D721Med (cell line): ENCODE measurements around the gene FAM83G.

Source experiments
- DNase-seq: peaks from one replicate; pipeline ENCODE4 v3.0.0; 2011; ENCODE audit warnings: low spot score; ENCODE audit not compliant: insufficient read length
- FAIRE-seq: peaks from 2 replicates; lab custom pipeline; 2011; peaks lifted over from hg19 to GRCh38; lab: Jason Lieb, UNC
- TF ChIP-seq, protein P1 (sequence below): IDR thresholded peaks from 2 replicates; pipeline ENCODE4 v1.5.1; 2012; ENCODE audit warnings: mild to moderate bottlenecking, control low read depth; ENCODE audit not compliant: insufficient read depth; ENCODE audit errors: missing control alignments

FAM83G gene

DNA sequence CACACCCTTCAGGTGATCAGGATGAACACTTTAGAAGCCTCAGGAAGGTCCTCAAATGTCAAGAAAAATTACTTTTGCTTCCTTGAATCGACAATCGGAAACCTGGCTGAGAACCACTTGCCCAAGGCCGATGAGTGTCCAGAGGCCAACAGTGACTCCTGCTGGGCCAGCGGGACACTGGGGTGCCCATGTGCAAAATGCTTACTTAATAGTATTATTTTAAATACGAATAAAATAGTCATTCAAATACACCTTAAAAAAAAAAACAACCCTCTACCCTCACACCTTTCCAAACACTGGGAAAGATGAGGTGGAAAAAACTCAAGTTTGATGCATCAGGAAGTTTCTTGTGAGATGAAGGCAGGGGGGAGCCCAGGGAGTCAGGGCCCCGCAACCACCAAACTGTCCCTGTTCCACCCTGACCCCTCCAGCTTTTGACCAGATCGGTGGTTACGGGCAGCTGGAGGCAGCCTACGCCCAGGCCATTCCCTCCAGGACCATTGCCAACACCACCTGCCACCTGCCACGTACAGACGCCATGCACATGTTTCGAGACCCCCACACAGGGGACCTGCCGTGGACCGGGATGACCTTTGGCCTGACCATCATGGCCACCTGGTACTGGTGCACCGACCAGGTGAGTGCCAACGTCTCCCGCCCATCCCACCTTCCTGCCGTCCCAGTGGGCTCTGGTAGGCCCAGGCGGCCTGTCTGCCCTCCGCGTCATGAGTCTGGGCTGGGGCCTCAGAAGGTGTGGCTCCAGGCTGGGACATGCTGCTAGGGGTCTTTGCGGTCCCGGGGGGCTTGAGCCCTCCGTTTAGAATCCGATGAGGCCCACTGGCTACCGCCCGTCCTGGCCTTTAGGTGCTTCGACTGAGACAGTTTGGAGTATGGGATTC lies 33.7 kb downstream of the FAM83G start:
- TF ChIP-seq, protein P1, sequence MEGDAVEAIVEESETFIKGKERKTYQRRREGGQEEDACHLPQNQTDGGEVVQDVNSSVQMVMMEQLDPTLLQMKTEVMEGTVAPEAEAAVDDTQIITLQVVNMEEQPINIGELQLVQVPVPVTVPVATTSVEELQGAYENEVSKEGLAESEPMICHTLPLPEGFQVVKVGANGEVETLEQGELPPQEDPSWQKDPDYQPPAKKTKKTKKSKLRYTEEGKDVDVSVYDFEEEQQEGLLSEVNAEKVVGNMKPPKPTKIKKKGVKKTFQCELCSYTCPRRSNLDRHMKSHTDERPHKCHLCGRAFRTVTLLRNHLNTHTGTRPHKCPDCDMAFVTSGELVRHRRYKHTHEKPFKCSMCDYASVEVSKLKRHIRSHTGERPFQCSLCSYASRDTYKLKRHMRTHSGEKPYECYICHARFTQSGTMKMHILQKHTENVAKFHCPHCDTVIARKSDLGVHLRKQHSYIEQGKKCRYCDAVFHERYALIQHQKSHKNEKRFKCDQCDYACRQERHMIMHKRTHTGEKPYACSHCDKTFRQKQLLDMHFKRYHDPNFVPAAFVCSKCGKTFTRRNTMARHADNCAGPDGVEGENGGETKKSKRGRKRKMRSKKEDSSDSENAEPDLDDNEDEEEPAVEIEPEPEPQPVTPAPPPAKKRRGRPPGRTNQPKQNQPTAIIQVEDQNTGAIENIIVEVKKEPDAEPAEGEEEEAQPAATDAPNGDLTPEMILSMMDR = no peak
- FAIRE-seq = no peak
- DNase-seq = no peak

DNA sequence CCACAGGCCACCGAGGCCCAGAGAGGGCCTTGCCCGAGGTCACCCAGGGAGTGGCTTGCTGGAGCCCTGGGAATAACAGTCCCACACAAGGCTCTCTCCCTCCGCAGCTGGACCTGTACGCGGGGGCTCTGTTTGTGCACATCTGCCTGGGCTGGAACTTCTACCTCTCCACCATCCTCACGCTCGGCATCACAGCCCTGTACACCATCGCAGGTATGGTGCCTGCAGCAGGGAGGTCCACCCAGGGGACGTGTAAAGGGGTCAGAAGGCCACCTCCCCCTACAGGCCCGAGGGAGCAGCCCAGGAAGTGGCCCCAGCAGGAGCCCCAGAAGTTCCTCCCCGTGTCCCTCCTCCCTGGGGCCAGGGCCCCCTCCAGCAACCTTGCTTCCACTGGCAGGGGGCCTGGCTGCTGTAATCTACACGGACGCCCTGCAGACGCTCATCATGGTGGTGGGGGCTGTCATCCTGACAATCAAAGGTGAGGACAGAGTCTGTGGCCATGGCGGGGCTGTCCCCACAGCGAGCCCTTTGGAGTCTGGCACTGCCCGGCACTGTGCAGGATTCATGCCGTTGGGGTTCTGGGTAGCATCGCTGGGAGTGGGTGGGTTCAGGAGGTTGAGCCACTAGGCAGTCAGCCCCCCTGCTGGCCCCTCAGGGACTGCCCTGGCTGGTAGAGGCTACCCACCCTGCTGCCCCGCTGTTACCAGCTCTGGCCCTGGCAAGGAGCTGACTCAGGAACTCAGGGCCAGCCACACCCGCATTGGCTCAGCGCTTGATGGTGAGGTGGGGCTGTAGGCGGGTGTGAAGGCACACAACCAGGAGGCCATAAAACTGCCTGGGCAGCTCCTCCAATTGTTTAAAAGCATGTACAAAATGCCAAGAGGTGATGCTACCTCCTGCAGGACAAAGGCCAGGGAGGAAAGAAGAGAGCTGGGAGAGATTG lies 35.3 kb downstream of the FAM83G start:
- FAIRE-seq (no peak), DNase-seq (no peak)
- TF ChIP-seq, protein P1 = no peak

DNA sequence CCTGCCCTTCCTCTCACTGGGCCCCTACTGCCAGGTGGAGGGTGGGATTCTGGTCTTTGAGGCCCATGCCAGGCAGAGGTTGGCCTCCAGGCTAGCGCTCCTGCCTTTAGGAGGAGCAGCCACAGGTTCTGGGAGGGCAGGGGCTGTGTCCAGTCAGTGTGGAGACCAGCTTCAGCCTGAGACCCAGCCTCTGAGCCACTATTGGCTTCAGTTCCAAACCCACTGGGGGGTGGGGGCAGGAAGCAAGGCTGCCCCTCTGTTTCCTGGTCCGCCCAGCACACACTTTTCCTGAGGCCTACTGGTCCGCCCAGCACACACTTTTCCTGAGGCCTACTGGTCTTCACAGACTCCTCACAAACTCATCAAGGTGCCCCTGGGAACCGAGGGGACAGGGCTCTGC lies 36.2 kb downstream of the FAM83G start:
- DNase-seq (no peak), FAIRE-seq (no peak)
- TF ChIP-seq, protein P1 = no peak

DNA sequence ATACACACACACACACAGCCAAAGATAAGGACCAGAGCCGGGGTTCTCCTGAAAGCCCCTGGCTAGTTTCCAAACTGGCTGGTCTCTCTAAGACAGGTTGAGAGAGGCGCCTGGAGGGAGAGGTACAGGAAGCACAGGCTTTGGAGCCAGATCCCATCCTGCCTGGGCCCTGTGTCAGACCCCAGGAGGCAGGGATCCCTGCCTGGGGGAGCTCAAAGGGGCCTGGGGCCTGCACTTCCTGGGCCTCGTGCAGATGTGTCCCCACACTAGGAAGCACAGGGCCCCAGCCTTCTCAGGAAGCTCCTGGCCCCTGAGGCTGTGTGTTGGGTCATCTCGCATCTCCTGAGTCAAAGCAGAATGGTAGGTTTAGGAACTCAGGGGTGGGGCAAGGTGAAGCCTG lies 36.6 kb downstream of the FAM83G start:
- FAIRE-seq (no peak), DNase-seq (no peak)
- TF ChIP-seq, protein P1 = no peak

DNA sequence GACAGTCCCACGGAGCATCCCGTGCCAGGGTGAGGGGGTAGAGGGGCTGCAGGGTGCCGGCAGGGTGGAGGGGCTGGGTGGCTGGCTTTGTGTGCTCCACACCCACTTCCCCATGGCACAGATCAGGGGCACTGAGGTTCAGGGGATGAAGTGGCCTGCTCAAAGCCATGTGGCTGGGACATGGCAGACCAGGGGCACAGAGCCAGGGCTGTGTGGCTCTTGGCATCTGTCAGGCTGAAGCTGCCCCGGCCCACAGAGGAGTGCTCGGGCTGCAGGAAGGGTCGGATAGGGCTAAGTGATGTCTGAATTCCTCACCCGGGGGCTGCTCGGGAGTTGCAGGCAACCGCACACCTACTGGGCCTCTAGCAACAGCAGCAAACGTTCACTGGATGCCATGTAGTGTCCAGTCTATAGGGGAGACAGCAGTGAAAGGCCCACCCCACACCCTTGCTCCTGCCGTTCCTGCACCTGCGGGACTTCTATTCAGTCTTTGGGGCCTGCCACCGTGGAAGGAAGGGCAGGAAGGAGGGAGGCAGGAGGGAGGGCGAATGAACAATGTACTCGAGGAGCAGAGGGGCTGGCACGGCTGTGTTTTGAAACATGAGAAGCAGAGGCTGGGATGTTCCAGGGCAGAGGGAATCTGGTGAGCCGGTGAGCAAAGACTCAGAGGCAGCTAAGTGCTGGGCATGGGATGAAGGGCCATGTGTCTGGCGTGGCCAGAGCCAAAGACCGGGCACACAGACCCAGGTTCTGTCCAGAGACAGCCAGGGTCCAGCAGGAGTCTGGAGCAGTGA lies 37.5 kb downstream of the FAM83G start:
- FAIRE-seq = no peak
- TF ChIP-seq, protein P1 = no peak
- no peak for DNase-seq

DNA sequence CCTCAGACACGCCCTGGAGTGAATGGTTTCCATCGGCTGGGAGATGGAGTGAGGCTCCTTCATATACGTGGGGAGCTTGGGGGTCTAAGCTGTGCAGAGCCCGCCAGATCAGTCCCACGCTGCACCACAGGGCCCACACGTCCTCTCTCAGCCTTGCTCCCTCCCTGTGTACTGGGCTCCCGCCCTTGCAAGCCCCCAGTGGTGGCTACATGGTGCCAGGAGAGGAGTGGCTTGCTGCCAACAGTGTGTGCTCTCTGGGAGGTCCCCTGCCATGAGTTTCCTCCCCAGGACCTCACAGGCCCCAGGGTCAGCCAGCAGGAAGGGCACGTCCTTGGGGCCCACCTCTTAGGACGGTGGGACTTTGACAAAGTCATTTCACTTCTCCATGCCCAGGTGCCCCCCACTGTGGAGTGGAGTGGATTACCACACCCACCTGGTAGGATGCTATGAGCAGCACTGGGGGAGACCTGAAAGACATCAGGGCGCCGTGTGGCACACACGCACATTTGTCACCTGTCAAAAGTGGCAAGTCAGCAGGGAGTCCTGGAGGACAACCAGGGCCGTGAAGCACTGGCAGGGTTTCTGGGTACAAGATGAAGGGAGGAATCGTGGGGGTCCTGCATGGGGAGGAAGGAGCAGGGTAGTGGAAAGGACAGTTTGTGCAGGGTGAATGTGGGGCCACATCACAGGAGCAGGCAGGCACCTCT lies 38.9 kb downstream of the FAM83G start:
- TF ChIP-seq, protein P1 = no peak
- no peak for FAIRE-seq

More for the DNA sequence above, 38.9 kb downstream of the FAM83G start:
- no peak for DNase-seq
